GM12878 (cell line): Measurements from ENCODE around the gene TES. TPM values are rescaled to one million over a fixed set of nuclear protein-coding genes. Genes with fewer than 3 reads are reported as not detected.

Experiments
- ATAC-seq: fragments of 200-7000 bp; cut with Tn5 transposase; 3 replicates; pipeline ENCODE4 v1.9.1; 2020; ENCODE audit warnings: mild to moderate bottlenecking, moderate library complexity
- BruUV-seq: library from RNA; stranded (reverse); fragments of 400-500 nt; replicated peaks from 2 replicates; lab custom pipeline; 2021; lab: Mats Ljungman, UMichigan
- CTCF ChIA-PET: fragments of 300-600 bp; sonication (Branson Sonifier 250); formaldehyde crosslinking; extraction: SDS; loops from one replicate; lab custom pipeline; 2021; ENCODE audit warnings: inconsistent platforms; lab: Yijun Ruan, JAX
- POLR2A ChIA-PET: fragments of 350-600 bp; formaldehyde crosslinking; extraction: SDS; loops from one replicate; lab custom pipeline; 2021; ENCODE audit warnings: inconsistent platforms; lab: Charles Lee
- RAD21 ChIA-PET: fragments of 300-600 bp; sonication (Branson Sonifier 250); formaldehyde crosslinking; loops from one replicate; lab custom pipeline; 2023; ENCODE audit warnings: antibody characterized with exemption; ENCODE audit not compliant: unreplicated experiment; lab: Charles Lee
- SMC1A ChIA-PET: fragments of 300-600 bp; sonication (Branson Sonifier 250); formaldehyde crosslinking; loops from one replicate; lab custom pipeline; 2023; ENCODE audit not compliant: unreplicated experiment, uncharacterized antibody; lab: Charles Lee
- DNase-seq: peaks from one replicate; pipeline ENCODE4 v3.0.0-alpha.2; 2011; ENCODE audit warnings: low read depth, low spot score
- FAIRE-seq: peaks from 3 replicates; lab custom pipeline; 2011; peaks lifted over from hg19 to GRCh38; lab: Jason Lieb, UNC
- H2AFZ ChIP-seq: 2 replicates; pipeline ENCODE4 v1.6.0; 2011; ENCODE audit warnings: low read depth, low read length, control low read depth; ENCODE audit not compliant: control insufficient read depth
- H3K27ac ChIP-seq: 2 replicates; pipeline ENCODE4 v1.5.1; 2011; ENCODE audit warnings: control low read depth; ENCODE audit not compliant: control insufficient read depth, insufficient read depth
- H3K27me3 ChIP-seq, 2 experiments: replicated peaks in 1 of 2; 2 replicates each; pipeline versions ENCODE4 v1.6.0 to v1.6.1; 2011; ENCODE audit warnings: low read length in 1 of 2; ENCODE audit not compliant: control insufficient read depth in 2 of 2, insufficient read depth in 2 of 2
- H3K36me3 ChIP-seq, 2 experiments: 2 replicates each; pipeline ENCODE4 v1.5.1; 2011; ENCODE audit warnings: low read length in 1 of 2; ENCODE audit not compliant: control insufficient read depth in 2 of 2, insufficient read depth in 2 of 2
- H3K4me1 ChIP-seq: 2 replicates; pipeline ENCODE4 v1.6.1; 2011; ENCODE audit warnings: mild to moderate bottlenecking, low read length, moderate library complexity, mixed read lengths; ENCODE audit not compliant: control insufficient read depth, insufficient read depth
- H3K4me2 ChIP-seq: 2 replicates; pipeline ENCODE4 v1.6.0; 2011; ENCODE audit warnings: control low read depth; ENCODE audit not compliant: control insufficient read depth, insufficient read depth
- H3K4me3 ChIP-seq: fragments of 200-600 bp; sonication (generic); 2 replicates; pipeline ENCODE4 v1.5.1; 2016
- H3K79me2 ChIP-seq: 2 replicates; pipeline ENCODE4 v1.6.0; 2011; ENCODE audit warnings: low read length; ENCODE audit not compliant: control insufficient read depth, insufficient read depth
- H3K9ac ChIP-seq: 2 replicates; pipeline ENCODE4 v1.8.0; 2011; ENCODE audit warnings: low read length, control low read depth, mixed read lengths; ENCODE audit not compliant: control insufficient read depth, insufficient read depth
- H3K9me3 ChIP-seq: replicated peaks from 3 replicates; pipeline ENCODE4 v1.5.1; 2011; ENCODE audit warnings: mild to moderate bottlenecking, low read length; ENCODE audit not compliant: control insufficient read depth, insufficient read depth
- H4K20me1 ChIP-seq: 2 replicates; pipeline ENCODE4 v1.6.0; 2011; ENCODE audit not compliant: control insufficient read depth, insufficient read depth
- BMI1 ChIP-seq: fragments of 450-650 bp; IDR thresholded peaks from 2 replicates; pipeline ENCODE4 v1.6.1; 2016; ENCODE audit warnings: mild to moderate bottlenecking, moderate library complexity, borderline replicate concordance
- EZH2 ChIP-seq: IDR thresholded peaks from 2 replicates; pipeline ENCODE4 v1.6.1; 2012; ENCODE audit warnings: low read depth, mild to moderate bottlenecking, control low read depth, inconsistent platforms, low read length, borderline replicate concordance; ENCODE audit not compliant: control insufficient read depth
- FOS ChIP-seq: IDR thresholded peaks from 3 replicates; pipeline ENCODE4 v1.6.1; 2011; ENCODE audit warnings: borderline replicate concordance; ENCODE audit not compliant: insufficient read length; ENCODE audit errors: extremely low read depth
- FOXK2 ChIP-seq: fragments of 450-650 bp; IDR thresholded peaks from 2 replicates; pipeline ENCODE4 v1.6.1; 2017; ENCODE audit warnings: mild to moderate bottlenecking, moderate library complexity
- HCFC1 ChIP-seq: fragments of 150-350 bp; IDR thresholded peaks from 2 replicates; pipeline ENCODE4 v1.6.1; 2014; ENCODE audit warnings: low read length
- MAX ChIP-seq: IDR thresholded peaks from 2 replicates; pipeline ENCODE4 v1.6.1; 2012; ENCODE audit warnings: low read depth, low read length, improper control_type of control experiment
- NR2F1 ChIP-seq: fragments of 450-650 bp; conservative IDR thresholded peaks from 2 replicates; pipeline ENCODE4 v1.6.1; 2017; ENCODE audit warnings: mild to moderate bottlenecking
- PKNOX1 ChIP-seq: fragments of 450-650 bp; IDR thresholded peaks from 2 replicates; pipeline ENCODE4 v1.6.1; 2016; ENCODE audit warnings: mild to moderate bottlenecking
- SMAD1 ChIP-seq: fragments of 450-650 bp; IDR thresholded peaks from 2 replicates; pipeline ENCODE4 v1.6.1; 2018; ENCODE audit warnings: mild to moderate bottlenecking, low read depth; ENCODE audit not compliant: partially characterized antibody
- SUZ12 ChIP-seq: fragments of 200-600 bp; sonication (generic); IDR thresholded peaks from one replicate; pipeline ENCODE4 v1.6.1; 2018; ENCODE audit warnings: antibody characterized with exemption, mild to moderate bottlenecking; ENCODE audit not compliant: unreplicated experiment
- WGBS: methylation state at CpG from one replicate; pipeline ENCODE4 v1.1.6; 2016; ENCODE audit warnings: low lambda C conversion rate; ENCODE audit not compliant: insufficient replicate concordance, insufficient coverage; ENCODE audit errors: missing lambda C conversion rate; 5-methylcytosine and 5-hydroxymethylcytosine counted together
- in situ Hi-C: fragments of 300-500 bp; cut with MboI; formaldehyde crosslinking; loops from 9 replicates; pipeline ENCODE4 v1.14.3; 2018; ENCODE audit warnings: mixed read lengths
- intact Hi-C: fragments of 100-400 bp; cut with micrococcal nuclease; formaldehyde crosslinking; loops from one replicate; pipeline ENCODE4 v1.14.2; 2022; ENCODE audit not compliant: unreplicated experiment
- polyA plus RNA-seq, 11 experiments: library from polyadenylated mRNA; depleted of rRNA in 4 of 11; unstranded in 6 of 11; stranded (reverse) in 5 of 11; fragments of >200 nt; fragmentation: Nextera tagmentation in 4 of 11; fragmentation: Illumina TruSeq in 1 of 11; extraction: Ambion mirVana in 4 of 11; extraction: Trizol in 1 of 11; gene quantifications; 1 replicate in 1 of 11; 2 replicates in 10 of 11; pipeline versions ENCODE4 v1.2.1 to v1.2.3, GENCODE V29; 2011 to 2016; ENCODE audit warnings: inconsistent platforms in 2 of 11, missing spikeins in 2 of 11, low read depth in 1 of 11
- total RNA-seq, 4 experiments: library from RNA; depleted of rRNA in 3 of 4; stranded (reverse); fragments of >200 nt in 3 of 4; fragmentation: Illumina TruSeq in 1 of 4; extraction: Trizol in 1 of 4; gene quantifications; 2 replicates each; pipeline versions ENCODE4 v1.2.1 to v1.2.3, GENCODE V29; 2013 to 2021

Gene TES
- total and polyA plus RNA-seq, 10 of the 15 experiments (the other 5 are each of a cell fraction or from before 2014, with no cell fraction given) = 31.2 to 77.5 (median 59.2) TPM

GRCh38 chr7:116232920-116233319 lies 22.6 kb downstream of the TES start:
- ChIA-PET SMC1A (interaction anchor here (0.9 to 10.5 kb wide), 9 partner anchors 14 to 156 kb away, joined by 3 to 188 read pairs (median 4); partner anchors contain the start of gene TES), CTCF (interaction anchor here (0.6 to 6.4 kb wide), 10 partner anchors 9 to 359 kb away, joined by 3 to 76 read pairs (median 4); no protein-coding TSS in a partner anchor), POLR2A (interaction anchor here (0.6 kb wide), 1 partner anchor 1562 kb away, joined by 7 read pairs; no protein-coding TSS in a partner anchor), RAD21 (interaction anchor here (1.0 to 3.7 kb wide), 7 partner anchors 21 to 94 kb away, joined by 3 to 31 read pairs (median 4); no protein-coding TSS in a partner anchor)
- Histone ChIP-seq H2AFZ (no peak overlapping the region), H3K27ac (no peak overlapping the region), H3K9me3 (no peaks in the 10 kb centered on the region), H3K79me2 (peaks cover 54% of the 10 kb centered on the region), H4K20me1 (no peaks in the 10 kb centered on the region), H3K36me3 (peaks cover 0 to 9% of the 10 kb centered on the region in 2 experiments; a peak in 3 of 4 replicates), H3K4me1 (peaks cover 21% of the 10 kb centered on the region), H3K4me2 (no peak overlapping the region), H3K9ac (no peak overlapping the region), H3K27me3 (no peaks in the 10 kb centered on the region), H3K4me3 (no peak overlapping the region)
- FAIRE-seq = no peak
- in situ Hi-C loops = no loop called here
- intact Hi-C loops = no loop called here
- TF ChIP-seq FOS = no peak
- no peak for TF ChIP-seq FOXK2
- no peak for TF ChIP-seq HCFC1
- no peak for TF ChIP-seq PKNOX1
- no peak for TF ChIP-seq BMI1
- no peak for TF ChIP-seq NR2F1
- TF ChIP-seq EZH2 = no peak
- no peak for TF ChIP-seq MAX
- TF ChIP-seq SUZ12 = no peak
- TF ChIP-seq SMAD1 = no peak
- WGBS = 100% methylated on average over 1 of the region's 1 CpG
- no peak for DNase-seq
- BruUV-seq = no TSS peak
- ATAC-seq = no peak
